Bronchial epithelial cell (primary cell): ENCODE data around the gene SAPCD2. TPM values are rescaled to one million over a fixed set of nuclear protein-coding genes. Genes with fewer than 3 reads are reported as not detected.
A peak's percentile ranks its signal among the peaks of the same experiment; 100 is the strongest.

Source experiments
- DNase-seq: peaks from one replicate; pipeline ENCODE4 v3.0.0-alpha.2; 2010; ENCODE audit warnings: low read depth
- FAIRE-seq: peaks from 2 replicates; lab custom pipeline; 2011; peaks lifted over from hg19 to GRCh38; lab: Jason Lieb, UNC
- H3K27me3 ChIP-seq: 2 replicates; pipeline ENCODE4 v1.5.1; 2011; ENCODE audit warnings: low read length; ENCODE audit not compliant: control insufficient read depth, insufficient read depth
- H3K36me3 ChIP-seq: 2 replicates; pipeline ENCODE4 v1.5.1; 2011; ENCODE audit warnings: low read length; ENCODE audit not compliant: control insufficient read depth, insufficient read depth
- H3K4me3 ChIP-seq: 2 replicates; pipeline ENCODE4 v1.5.1; 2011; ENCODE audit warnings: mild to moderate bottlenecking, low read depth, low read length, control low read depth
- total RNA-seq: library from RNA; depleted of rRNA; stranded (reverse); fragments of >200 nt; gene quantifications from 2 replicates; pipeline ENCODE4 v1.2.1, GENCODE V29; 2014
- TF ChIP-seq, protein P1 (sequence below): IDR thresholded peaks from 2 replicates; pipeline ENCODE4 v1.5.1; 2011; ENCODE audit warnings: mild to moderate bottlenecking, moderate library complexity, low read length, control low read depth, inconsistent platforms; ENCODE audit not compliant: insufficient read depth, severe bottlenecking

SAPCD2 gene
- total RNA-seq, 1 donor from 2014 or later = 0.26 TPM

DNA sequence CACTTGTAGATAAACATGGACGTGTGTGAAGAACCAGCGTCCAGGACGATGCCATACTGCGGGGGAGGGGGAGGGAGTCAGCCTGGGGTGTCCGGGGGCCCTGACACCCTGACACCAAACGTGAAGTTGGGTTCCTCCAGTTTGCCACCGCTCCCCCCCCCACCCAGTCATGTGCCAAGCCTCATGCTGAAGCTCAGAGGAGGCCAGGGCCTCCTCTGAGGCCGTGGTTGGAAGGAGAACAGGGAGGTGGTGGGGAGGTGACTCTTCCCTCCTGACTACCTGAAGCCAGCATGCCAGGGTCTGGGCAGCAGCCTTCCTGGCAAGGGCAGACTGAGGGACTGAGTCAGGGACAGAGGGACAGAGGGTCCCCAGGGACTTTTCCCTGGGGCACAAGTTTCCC is 18.1 kb downstream of the SAPCD2 start:
- FAIRE-seq (no peak), DNase-seq (no peak)
- Histone ChIP-seq H3K27me3 (peaks cover 7% of the 10 kb centered on the region), H3K36me3 (no peaks in the 10 kb centered on the region), H3K4me3 (no peak overlapping the region)
- TF ChIP-seq, protein P1, sequence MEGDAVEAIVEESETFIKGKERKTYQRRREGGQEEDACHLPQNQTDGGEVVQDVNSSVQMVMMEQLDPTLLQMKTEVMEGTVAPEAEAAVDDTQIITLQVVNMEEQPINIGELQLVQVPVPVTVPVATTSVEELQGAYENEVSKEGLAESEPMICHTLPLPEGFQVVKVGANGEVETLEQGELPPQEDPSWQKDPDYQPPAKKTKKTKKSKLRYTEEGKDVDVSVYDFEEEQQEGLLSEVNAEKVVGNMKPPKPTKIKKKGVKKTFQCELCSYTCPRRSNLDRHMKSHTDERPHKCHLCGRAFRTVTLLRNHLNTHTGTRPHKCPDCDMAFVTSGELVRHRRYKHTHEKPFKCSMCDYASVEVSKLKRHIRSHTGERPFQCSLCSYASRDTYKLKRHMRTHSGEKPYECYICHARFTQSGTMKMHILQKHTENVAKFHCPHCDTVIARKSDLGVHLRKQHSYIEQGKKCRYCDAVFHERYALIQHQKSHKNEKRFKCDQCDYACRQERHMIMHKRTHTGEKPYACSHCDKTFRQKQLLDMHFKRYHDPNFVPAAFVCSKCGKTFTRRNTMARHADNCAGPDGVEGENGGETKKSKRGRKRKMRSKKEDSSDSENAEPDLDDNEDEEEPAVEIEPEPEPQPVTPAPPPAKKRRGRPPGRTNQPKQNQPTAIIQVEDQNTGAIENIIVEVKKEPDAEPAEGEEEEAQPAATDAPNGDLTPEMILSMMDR = no peak

DNA sequence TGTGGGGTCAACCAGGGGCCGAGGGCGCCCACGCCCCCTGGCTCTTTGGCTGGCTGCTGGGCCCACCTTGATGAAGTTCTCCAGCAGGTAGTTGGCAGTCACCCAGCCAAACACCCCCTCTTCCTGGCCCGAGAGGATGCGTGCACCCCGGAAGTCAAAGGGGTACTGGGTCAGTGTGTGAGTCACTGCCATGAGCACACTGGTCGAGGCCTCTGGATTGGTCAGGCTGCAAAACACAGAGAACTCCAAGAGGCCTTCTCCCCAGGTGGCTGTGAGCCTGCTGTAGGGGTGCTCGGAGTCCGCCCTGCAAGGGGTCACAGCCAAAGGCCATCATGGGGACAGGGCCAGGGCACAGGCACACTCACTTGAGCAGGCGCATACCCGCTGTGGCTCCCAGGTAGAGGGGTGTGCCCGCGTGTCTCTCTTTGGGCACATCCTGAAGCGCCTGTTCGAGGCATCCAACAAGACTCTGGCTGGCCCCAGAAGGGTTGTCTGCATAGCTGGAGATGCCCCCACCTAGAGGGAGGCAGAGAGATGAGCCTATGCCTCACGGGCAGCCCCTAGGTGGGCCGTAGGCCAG is 19.1 kb downstream of the SAPCD2 start:
- no peak for DNase-seq
- TF ChIP-seq, protein P1 = no peak
- Histone ChIP-seq H3K4me3 (no peak overlapping the region), H3K36me3 (no peaks in the 10 kb centered on the region), H3K27me3 (peaks cover 7% of the 10 kb centered on the region)
- peak; percentile 7 for FAIRE-seq

DNA sequence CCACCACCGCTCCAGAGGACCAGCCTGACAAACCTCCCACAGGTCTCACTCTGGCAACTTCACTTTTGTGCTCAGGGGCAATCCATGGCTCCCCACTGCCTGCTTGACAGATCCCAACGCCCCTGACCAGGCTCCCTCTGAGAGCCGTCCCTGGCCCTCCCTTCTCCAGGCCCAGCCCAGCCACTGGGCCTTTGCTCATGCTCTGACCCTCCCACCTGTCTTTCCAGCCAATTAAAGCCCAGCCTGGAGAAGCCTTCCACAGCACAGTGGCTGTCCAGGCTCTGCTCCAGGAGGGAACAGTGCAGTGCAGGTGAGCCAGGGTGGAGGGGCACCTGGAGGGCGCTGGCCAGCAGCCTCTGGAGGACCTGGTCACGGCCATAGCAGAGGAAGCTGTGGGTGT is 19.8 kb downstream of the SAPCD2 start:
- Histone ChIP-seq H3K36me3 (no peaks in the 10 kb centered on the region), H3K4me3 (no peak overlapping the region), H3K27me3 (peaks cover 7% of the 10 kb centered on the region)
- no peak for DNase-seq
- TF ChIP-seq, protein P1 = no peak
- no peak for FAIRE-seq

DNA sequence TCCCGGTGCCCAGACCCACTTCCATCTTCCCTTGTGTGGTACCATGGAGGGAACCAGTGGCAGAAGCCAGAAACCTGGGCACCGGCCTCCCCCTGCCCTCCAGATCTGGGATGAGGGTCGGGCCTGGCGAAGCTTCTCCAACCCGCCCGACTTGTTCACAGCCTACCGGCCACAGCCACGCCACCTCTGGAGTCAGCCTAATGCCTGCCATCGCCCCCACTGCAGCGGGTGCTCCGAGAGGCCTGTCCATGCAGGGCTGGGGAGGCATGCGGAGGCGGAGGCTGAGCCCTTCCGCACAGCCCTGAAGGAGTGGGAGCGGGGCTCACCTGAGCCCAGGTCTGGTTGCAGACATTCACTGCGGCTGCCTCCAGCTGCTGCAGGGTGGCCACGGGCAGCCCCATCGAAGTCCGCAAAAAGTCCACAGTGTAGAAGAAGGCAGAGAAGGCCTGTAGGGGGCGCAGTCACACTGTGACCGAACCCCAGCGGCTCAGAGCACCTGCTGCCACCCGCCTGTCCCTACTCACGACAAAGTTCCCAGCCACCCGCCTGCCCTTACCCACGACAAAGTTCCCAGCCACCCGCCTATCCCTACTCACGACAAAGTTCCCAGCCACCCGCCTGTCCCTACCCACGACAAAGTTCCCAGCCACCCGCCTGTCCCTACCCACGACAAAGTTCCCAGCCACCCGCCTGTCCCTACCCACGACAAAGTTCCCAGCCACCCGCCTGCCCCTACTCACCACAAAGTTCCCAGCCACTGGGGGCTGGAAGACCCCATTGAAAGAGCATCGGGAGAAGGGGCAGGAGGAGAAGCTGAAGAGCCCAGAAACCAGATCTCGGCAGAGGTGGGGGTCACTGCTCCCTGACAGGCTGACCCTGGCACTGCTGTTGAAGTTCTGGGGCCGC is 20.6 kb downstream of the SAPCD2 start:
- peak; percentile 23 for DNase-seq
- peak; percentile 95 for FAIRE-seq
- peaks cover 7% of the 10 kb centered on the region for H3K27me3 ChIP-seq

DNA sequence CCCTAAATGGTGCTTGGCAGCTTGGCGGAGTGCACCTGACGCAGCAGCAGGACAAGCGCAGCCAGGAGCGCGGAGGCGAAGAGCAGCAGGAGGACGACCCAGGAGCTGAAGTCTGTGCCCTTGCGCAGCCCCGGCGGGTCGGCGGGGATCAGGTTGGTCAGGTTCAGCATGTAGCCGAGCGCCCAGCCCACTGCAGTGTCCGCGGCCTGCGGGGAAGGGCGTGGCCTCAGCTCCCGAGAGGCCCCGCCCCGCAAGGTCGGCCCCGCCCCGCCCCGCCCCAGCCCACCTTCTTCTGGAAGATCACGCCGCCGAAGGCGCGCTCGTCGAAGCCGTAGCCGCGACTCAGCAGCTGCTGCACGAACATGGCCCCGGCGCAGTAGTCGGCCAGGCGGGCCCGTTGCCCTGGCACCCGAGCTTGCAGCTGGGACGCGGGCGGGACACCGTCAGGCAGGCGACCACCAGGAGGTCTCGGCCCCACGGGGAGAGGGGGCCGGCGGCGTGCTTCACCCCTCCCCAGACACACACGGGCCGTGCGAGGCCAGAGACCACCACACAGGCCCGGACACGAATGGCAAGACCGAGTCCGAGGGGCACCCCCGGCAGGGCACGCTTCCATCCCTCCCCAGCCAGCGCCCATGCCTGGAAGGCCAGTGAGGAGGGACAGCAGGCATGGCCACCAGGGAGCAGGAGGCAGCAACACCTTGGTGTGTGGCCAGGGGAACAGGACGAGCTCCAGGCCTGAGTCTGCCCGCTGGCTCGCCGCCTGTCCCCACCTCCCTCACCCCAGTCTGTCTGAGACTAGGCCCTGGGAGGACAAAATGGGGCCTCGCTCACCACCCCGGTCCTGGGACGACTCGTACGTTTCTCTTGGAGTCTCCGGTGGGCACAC is 21.5 kb downstream of the SAPCD2 start:
- Histone ChIP-seq H3K4me3 (no peak overlapping the region), H3K36me3 (no peaks in the 10 kb centered on the region), H3K27me3 (peaks cover 7% of the 10 kb centered on the region)
- FAIRE-seq (no peak), DNase-seq (no peak)
- TF ChIP-seq, protein P1 = no peak

More for the DNA sequence above, 20.6 kb downstream of the SAPCD2 start:
- TF ChIP-seq, protein P1 = peak; percentile 72
- H3K4me3 ChIP-seq = no peak overlapping the region
- H3K36me3 ChIP-seq = no peaks in the 10 kb centered on the region
